HepG2 (cell line): ENCODE data around the gene LHPP. TPM values are rescaled to one million over a fixed set of nuclear protein-coding genes. Genes with fewer than 3 reads are reported as not detected.
A peak's percentile ranks its signal among the peaks of the same experiment; 100 is the strongest.

ENCODE experiments used
- ATAC-seq: fragments of 200-7000 bp; cut with Tn5 transposase; 3 replicates; pipeline ENCODE4 v1.9.1; 2020; ENCODE audit warnings: mild to moderate bottlenecking, moderate library complexity
- BruUV-seq: library from RNA; stranded (reverse); fragments of 400-500 nt; replicated peaks from 2 replicates; lab custom pipeline; 2021; lab: Mats Ljungman, UMichigan
- CTCF ChIA-PET: fragments of 300-600 bp; formaldehyde crosslinking; extraction: SDS; loops from one replicate; lab custom pipeline; 2021; ENCODE audit warnings: low total read pairs, inconsistent platforms, low intra/inter-chr PET ratio; lab: Yijun Ruan, JAX
- POLR2A ChIA-PET: fragments of 350-600 bp; sonication (Branson Sonifier 250); formaldehyde crosslinking; loops from one replicate; lab custom pipeline; 2020; ENCODE audit warnings: antibody characterized with exemption, inconsistent platforms; lab: Yijun Ruan, JAX
- DNase-seq: peaks from one replicate; pipeline ENCODE4 v3.0.0-alpha.2; 2015; ENCODE audit warnings: low spot score
- FAIRE-seq: peaks from 3 replicates; lab custom pipeline; 2011; peaks lifted over from hg19 to GRCh38; lab: Jason Lieb, UNC
- H2AFZ ChIP-seq: one replicate; pipeline ENCODE4 v1.6.1; 2011; ENCODE audit warnings: low read length, inconsistent platforms
- H3K27ac ChIP-seq: fragments of 300-600 bp; 3 replicates; pipeline ENCODE4 v1.8.0; 2011; ENCODE audit warnings: mixed run types, mild to moderate bottlenecking, mixed read lengths, low read length, inconsistent platforms; ENCODE audit not compliant: insufficient read depth; ENCODE audit errors: extremely low read length
- H3K27me3 ChIP-seq, 2 experiments: fragments of 200-600 bp in 1 of 2; 2 replicates in 1 of 2; 3 replicates in 1 of 2; pipeline versions ENCODE4 v1.6.0 to v1.8.0; 2011; ENCODE audit warnings: low read length in 2 of 2, mild to moderate bottlenecking in 2 of 2, moderate library complexity in 2 of 2, inconsistent platforms in 1 of 2; ENCODE audit not compliant: insufficient read depth in 2 of 2, control insufficient read depth in 1 of 2
- H3K36me3 ChIP-seq, 2 experiments: fragments of 200-600 bp in 1 of 2; replicated peaks in 1 of 2; 2 replicates in 1 of 2; 3 replicates in 1 of 2; pipeline versions ENCODE4 v1.5.1 to v1.8.0; 2011; ENCODE audit warnings: low read length in 2 of 2, inconsistent platforms in 1 of 2; ENCODE audit not compliant: insufficient read depth in 2 of 2, control insufficient read depth in 1 of 2
- H3K4me1 ChIP-seq: 2 replicates; pipeline ENCODE4 v1.5.1; 2012; ENCODE audit warnings: low read length, inconsistent platforms; ENCODE audit not compliant: insufficient read depth
- H3K4me2 ChIP-seq: 2 replicates; pipeline ENCODE4 v1.6.0; 2011; ENCODE audit warnings: low read depth, low read length, inconsistent platforms
- H3K4me3 ChIP-seq, 3 experiments: fragments of 200-600 bp in 1 of 3; sonication (generic), shearing (Covaris generic) in 1 of 3; replicated peaks in 1 of 3; 2 replicates each; pipeline ENCODE4 v1.5.1; 2011 to 2016; ENCODE audit warnings: low read length in 3 of 3, inconsistent platforms in 2 of 3, low read depth in 2 of 3, mild to moderate bottlenecking in 2 of 3, control low read depth in 1 of 3, mixed read lengths in 1 of 3; ENCODE audit not compliant: insufficient read depth in 1 of 3
- H3K79me2 ChIP-seq: one replicate; pipeline ENCODE4 v1.6.1; 2011; ENCODE audit warnings: low read length, inconsistent platforms; ENCODE audit not compliant: insufficient read depth
- H3K9ac ChIP-seq: 2 replicates; pipeline ENCODE4 v1.6.0; 2011; ENCODE audit warnings: mild to moderate bottlenecking, low read depth, low read length, inconsistent platforms; ENCODE audit not compliant: insufficient read depth
- H3K9me3 ChIP-seq: 2 replicates; pipeline ENCODE4 v1.5.1; 2012; ENCODE audit warnings: mild to moderate bottlenecking, low read length
- H4K20me1 ChIP-seq: 2 replicates; pipeline ENCODE4 v1.6.0; 2011; ENCODE audit warnings: inconsistent platforms, mild to moderate bottlenecking, low read length, moderate library complexity; ENCODE audit not compliant: insufficient read depth
- ARID4A ChIP-seq: sonication (generic); formaldehyde crosslinking; IDR thresholded peaks from 2 replicates; pipeline ENCODE4 v1.5.0; 2020; ENCODE audit warnings: mild to moderate bottlenecking, missing genetic modification reagents, borderline replicate concordance
- POGK ChIP-seq: sonication (generic); formaldehyde crosslinking; conservative IDR thresholded peaks from 2 replicates; pipeline ENCODE4 v1.8.0; 2022; ENCODE audit warnings: mild to moderate bottlenecking, moderate library complexity, missing genetic modification reagents
- RBAK ChIP-seq: sonication (generic); formaldehyde crosslinking; IDR thresholded peaks from 2 replicates; pipeline ENCODE4 v1.5.1; 2020; ENCODE audit warnings: mild to moderate bottlenecking, missing genetic modification reagents
- SRSF1 ChIP-seq: fragments of 200-400 bp; formaldehyde crosslinking; optimal IDR thresholded peaks from 2 replicates; pipeline ENCODE3; 2017; ENCODE audit warnings: mild to moderate bottlenecking, low read depth, low read length, moderate library complexity
- ZFX ChIP-seq: sonication (generic); formaldehyde crosslinking; IDR thresholded peaks from 2 replicates; pipeline ENCODE4 v1.4.0; 2020; ENCODE audit warnings: mild to moderate bottlenecking, low read depth, missing genetic modification reagents, moderate library complexity
- WGBS: methylation state at CpG from one replicate; pipeline ENCODE4 v1.1.6; 2017; ENCODE audit warnings: low lambda C conversion rate; 5-methylcytosine and 5-hydroxymethylcytosine counted together
- in situ Hi-C: cut with HindIII; loops from 2 replicates; pipeline ENCODE4 v1.10.0; 2017; ENCODE audit warnings: low pct_unique_long_range_greater_than_20kb; ENCODE audit not compliant: extremely low pct_ligation_motif_present
- intact Hi-C: fragments of 100-400 bp; cut with micrococcal nuclease; formaldehyde crosslinking; loops from one replicate; pipeline ENCODE4 v1.10.0; 2022; ENCODE audit not compliant: unreplicated experiment
- polyA plus RNA-seq, 8 experiments: library from polyadenylated mRNA; depleted of rRNA in 3 of 8; stranded (reverse) in 7 of 8; unstranded in 1 of 8; fragments of >200 nt; fragmentation: Illumina TruSeq in 4 of 8; extraction: Trizol in 4 of 8; gene quantifications; 2 replicates each; pipeline versions ENCODE4 v1.2.1 to v1.2.3, GENCODE V29; 2011 to 2016; ENCODE audit warnings: low read depth in 4 of 8, missing spikeins in 1 of 8, mixed read lengths in 1 of 8; ENCODE audit not compliant: insufficient read depth in 1 of 8
- total RNA-seq, 5 experiments: library from RNA; depleted of rRNA; stranded (reverse); fragments of >200 nt; fragmentation: Illumina TruSeq; extraction: Trizol; gene quantifications; 2 replicates each; pipeline ENCODE4 v1.2.3, GENCODE V29; 2016; ENCODE audit warnings: low read depth in 1 of 5

The LHPP gene
- total and polyA plus RNA-seq, 2 of the 13 experiments (the other 11 are each of a cell fraction or from before 2014, with no cell fraction given): 5.2 to 13.1 TPM

GRCh38 chr10:124603376-124604213 is 142.0 kb downstream of the LHPP start:
- Histone ChIP-seq H3K27me3 (no peaks in the 10 kb centered on the region), H3K9me3 (no peaks in the 10 kb centered on the region), H3K4me3 (peak overlapping the region in 1 of 3 experiments; percentile 48; a peak in 1 of 6 replicates), H3K4me2 (peak overlapping the region; percentile 54), H2AFZ (no peak overlapping the region), H3K27ac (no peak overlapping the region), H4K20me1 (no peaks in the 10 kb centered on the region), H3K79me2 (no peaks in the 10 kb centered on the region), H3K4me1 (peaks cover 54% of the 10 kb centered on the region), H3K9ac (no peak overlapping the region), H3K36me3 (no peaks in the 10 kb centered on the region)
- BruUV-seq: no TSS peak
- in situ Hi-C loops: no loop called here
- POLR2A ChIA-PET: interaction anchor here (1.6 kb wide), 1 partner anchor 14 kb away, joined by 5 read pairs; no protein-coding TSS in a partner anchor
- intact Hi-C loops: no loop called here
- DNase-seq (no peak), ATAC-seq (peak; percentile 5), FAIRE-seq (no peak)
- WGBS: 19% methylated on average over 10 of the region's 18 CpGs
- TF ChIP-seq POGK (no peak), SRSF1 (no peak), ZFX (CRISPR knock-in tag) (peak; percentile 53), RBAK (CRISPR knock-in tag) (no peak), ARID4A (CRISPR knock-in tag) (0 out of 2 replicates have a peak, but pooled peaks have one; percentile 14)
- CTCF ChIA-PET: no interaction called here
